Gastroesophageal sphincter (tissue), 4 donors: ENCODE measurements around the gene TBRG4. TPM values are rescaled to one million over a fixed set of nuclear protein-coding genes. Genes with fewer than 3 reads are reported as not detected.

ENCODE experiments used
- ATAC-seq: fragments of 150-250 bp; one replicate; pipeline ENCODE4 v1.9.1; 2016; ENCODE audit warnings: mild to moderate bottlenecking, moderate library complexity
- H3K27ac ChIP-seq, 4 donors: fragments of 200-600 bp; sonication (generic) in 3 of 4; 1 replicate in 3 of 4; 2 replicates in 1 of 4; pipeline ENCODE4 v1.5.1; 2016 to 2019
- H3K27me3 ChIP-seq: fragments of 200-600 bp; sonication (generic); one replicate; pipeline ENCODE4 v1.5.1; 2019
- H3K36me3 ChIP-seq, 2 donors: fragments of 200-600 bp; sonication (generic); one replicate each; pipeline ENCODE4 v1.5.1; 2019; ENCODE audit warnings: control low read depth in 1 of 2
- H3K4me1 ChIP-seq, 3 donors: fragments of 200-600 bp; sonication (generic); 1 replicate in 2 of 3; 2 replicates in 1 of 3; pipeline ENCODE4 v1.5.1; 2016 to 2019; ENCODE audit warnings: control low read depth in 2 of 3
- H3K4me3 ChIP-seq, 2 donors: fragments of 200-600 bp; sonication (generic); one replicate each; pipeline ENCODE4 v1.5.1; 2019; ENCODE audit warnings: mild to moderate bottlenecking in 1 of 2, moderate library complexity in 1 of 2
- H3K9me3 ChIP-seq, 3 donors: fragments of 200-600 bp; sonication (generic); one replicate each; pipeline ENCODE4 v1.5.1; 2017 to 2019; ENCODE audit warnings: control low read depth in 2 of 3
- EP300 ChIP-seq: sonication (generic); formaldehyde crosslinking; IDR thresholded peaks from one replicate; pipeline ENCODE4 v1.6.1; 2017; ENCODE audit warnings: antibody characterized with exemption, mild to moderate bottlenecking
- POLR2A ChIP-seq, 2 donors: fragments of 450-650 bp; IDR thresholded peaks; one replicate each; pipeline ENCODE4 v1.6.1; 2017; ENCODE audit warnings: antibody characterized with exemption in 2 of 2, mild to moderate bottlenecking in 2 of 2, moderate library complexity in 1 of 2
- POLR2AphosphoS5 ChIP-seq: sonication (generic); formaldehyde crosslinking; IDR thresholded peaks from one replicate; pipeline ENCODE4 v1.6.1; 2017; ENCODE audit warnings: antibody characterized with exemption
- WGBS, 2 donors: methylation state at CpG; one replicate each; pipeline ENCODE4 v1.1.5; 2018; ENCODE audit warnings: low coverage in 1 of 2; 5-methylcytosine and 5-hydroxymethylcytosine counted together
- total RNA-seq, 4 donors: library from RNA; depleted of rRNA; stranded (reverse); fragments of >200 nt; gene quantifications; one replicate each; pipeline ENCODE4 v1.1.0, GENCODE V29; 2016
- TF ChIP-seq, protein P1 (sequence below), 4 experiments: fragments of 200-600 bp in 2 of 4; fragments of 450-650 bp in 2 of 4; sonication (generic) in 1 of 4; IDR thresholded peaks; one replicate each; pipeline ENCODE4 v1.5.1; 2017 to 2019; ENCODE audit warnings: antibody characterized with exemption in 4 of 4, mild to moderate bottlenecking in 2 of 4, moderate library complexity in 2 of 4

The TBRG4 gene
- total RNA-seq, 4 donors from 2014 or later, result 38.7 to 66.6 (median 54.7) TPM

GRCh38 chr7:45132708-45133320, 21.3 kb upstream of the TBRG4 start:
- TF ChIP-seq, protein P1, sequence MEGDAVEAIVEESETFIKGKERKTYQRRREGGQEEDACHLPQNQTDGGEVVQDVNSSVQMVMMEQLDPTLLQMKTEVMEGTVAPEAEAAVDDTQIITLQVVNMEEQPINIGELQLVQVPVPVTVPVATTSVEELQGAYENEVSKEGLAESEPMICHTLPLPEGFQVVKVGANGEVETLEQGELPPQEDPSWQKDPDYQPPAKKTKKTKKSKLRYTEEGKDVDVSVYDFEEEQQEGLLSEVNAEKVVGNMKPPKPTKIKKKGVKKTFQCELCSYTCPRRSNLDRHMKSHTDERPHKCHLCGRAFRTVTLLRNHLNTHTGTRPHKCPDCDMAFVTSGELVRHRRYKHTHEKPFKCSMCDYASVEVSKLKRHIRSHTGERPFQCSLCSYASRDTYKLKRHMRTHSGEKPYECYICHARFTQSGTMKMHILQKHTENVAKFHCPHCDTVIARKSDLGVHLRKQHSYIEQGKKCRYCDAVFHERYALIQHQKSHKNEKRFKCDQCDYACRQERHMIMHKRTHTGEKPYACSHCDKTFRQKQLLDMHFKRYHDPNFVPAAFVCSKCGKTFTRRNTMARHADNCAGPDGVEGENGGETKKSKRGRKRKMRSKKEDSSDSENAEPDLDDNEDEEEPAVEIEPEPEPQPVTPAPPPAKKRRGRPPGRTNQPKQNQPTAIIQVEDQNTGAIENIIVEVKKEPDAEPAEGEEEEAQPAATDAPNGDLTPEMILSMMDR (IDR thresholded peaks at IDR 0.05), result no peak
- TF ChIP-seq POLR2A (IDR thresholded peaks at IDR 0.05) (no peak), EP300 (no peak), POLR2AphosphoS5 (no peak)
- H3K4me3 ChIP-seq, result no peak overlapping the region
- H3K9me3 ChIP-seq, result no peaks in the 10 kb centered on the region
- 78 to 86% methylated on average over 5 of the region's 8 CpGs for WGBS, 2 donors
- no peak overlapping the region for H3K27ac ChIP-seq
- no peak for ATAC-seq
- H3K4me1 ChIP-seq, result no peaks in the 10 kb centered on the region
- peaks cover 13% of the 10 kb centered on the region for H3K27me3 ChIP-seq
- no peaks in the 10 kb centered on the region for H3K36me3 ChIP-seq

- 71% methylated on average over 2 of the region's 4 CpGs; no CpG with 5 or more reads in 1 of the 2 donors for WGBS, 2 donors
- H3K36me3 ChIP-seq, result no peaks in the 10 kb centered on the region
- no peak overlapping the region for H3K4me3 ChIP-seq
- no peak overlapping the region for H3K27ac ChIP-seq
- no peak for ATAC-seq
- TF ChIP-seq EP300 (no peak), POLR2AphosphoS5 (no peak), POLR2A (IDR thresholded peaks at IDR 0.05) (no peak)
- TF ChIP-seq, protein P1 (IDR thresholded peaks at IDR 0.05), result no peak
- no peaks in the 10 kb centered on the region for H3K9me3 ChIP-seq
- peaks cover 11% of the 10 kb centered on the region for H3K27me3 ChIP-seq
- no peaks in the 10 kb centered on the region for H3K4me1 ChIP-seq
These were observed 20.4 kb upstream of the TBRG4 start for GRCh38 chr7:45131891-45132290.

GRCh38 chr7:45130910-45131309, 19.4 kb upstream of the TBRG4 start:
- no peak overlapping the region for H3K27ac ChIP-seq
- peaks cover 11% of the 10 kb centered on the region for H3K27me3 ChIP-seq
- H3K36me3 ChIP-seq, result no peaks in the 10 kb centered on the region
- 60 to 89% methylated on average over 2 to 7 of the region's 9 CpGs for WGBS, 2 donors
- H3K4me3 ChIP-seq, result no peak overlapping the region
- no peak for ATAC-seq
- TF ChIP-seq POLR2A (IDR thresholded peaks at IDR 0.05) (no peak), POLR2AphosphoS5 (no peak), EP300 (no peak)
- TF ChIP-seq, protein P1 (IDR thresholded peaks at IDR 0.05), result no peak
- no peaks in the 10 kb centered on the region for H3K9me3 ChIP-seq
- H3K4me1 ChIP-seq, result no peaks in the 10 kb centered on the region

- H3K27me3 ChIP-seq, result peaks cover 11% of the 10 kb centered on the region
These were observed 18.4 kb upstream of the TBRG4 start for GRCh38 chr7:45129906-45130305.

More at GRCh38 chr7:45129906-45130305, 18.4 kb upstream of the TBRG4 start:
- Histone ChIP-seq H3K27ac (no peak overlapping the region), H3K36me3 (no peaks in the 10 kb centered on the region), H3K4me3 (no peak overlapping the region), H3K9me3 (no peaks in the 10 kb centered on the region), H3K4me1 (no peaks in the 10 kb centered on the region)
- no peak for ATAC-seq
- TF ChIP-seq POLR2A (IDR thresholded peaks at IDR 0.05) (no peak), POLR2AphosphoS5 (no peak), EP300 (no peak)
- TF ChIP-seq, protein P1 (IDR thresholded peaks at IDR 0.05), result no peak
- 63 to 72% methylated on average over 5 to 6 of the region's 12 CpGs for WGBS, 2 donors
